ENCODE results near the gene P3H4.

DNA sequence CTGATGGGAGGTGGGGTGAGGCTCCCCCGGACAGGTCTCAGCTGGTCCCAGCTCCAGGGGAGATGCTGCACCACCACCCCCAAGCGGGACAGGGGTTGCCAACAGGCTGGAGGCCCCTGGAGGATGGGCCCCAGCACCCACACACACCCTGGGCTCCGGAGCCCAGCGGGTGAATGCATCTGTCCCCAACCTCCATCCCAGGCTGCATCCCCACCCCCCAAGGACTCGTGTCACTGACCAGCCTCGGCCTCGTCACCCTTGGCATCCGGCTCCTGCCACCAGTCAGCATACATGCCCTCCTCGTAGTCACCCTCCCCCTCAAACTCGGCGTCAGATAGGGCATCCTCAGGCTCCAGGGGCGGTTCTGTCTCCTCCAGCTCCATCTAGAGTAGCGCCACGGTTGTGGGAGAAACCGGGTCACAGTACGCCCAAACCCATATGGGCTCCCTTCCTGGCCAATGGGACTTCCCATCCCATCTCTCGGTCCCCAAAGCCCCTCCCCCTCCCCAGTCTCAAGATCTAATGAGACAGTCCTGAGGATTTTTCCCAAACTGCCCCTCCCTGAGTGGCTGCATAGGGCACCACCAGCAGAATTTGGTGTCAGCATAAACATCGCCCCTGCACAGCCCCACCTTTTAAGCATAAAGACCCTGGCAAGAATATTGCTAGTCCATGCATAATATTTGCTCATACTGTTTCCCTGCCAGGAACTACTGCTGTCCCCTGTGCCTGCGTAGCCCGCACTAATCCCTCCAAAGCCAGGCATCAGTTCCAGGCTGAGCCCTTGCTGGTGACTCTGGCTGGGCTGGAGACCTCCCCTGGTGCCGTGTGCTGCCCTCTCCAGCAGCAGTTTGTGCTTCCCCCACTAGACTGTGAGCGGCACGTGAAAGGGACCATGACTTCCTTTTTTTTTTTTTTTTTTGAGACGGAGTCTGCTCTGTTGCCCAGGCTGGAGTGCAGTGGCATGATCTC is 8.4 kb downstream of the P3H4 start:
- TF ChIP-seq POLR2A (IDR thresholded peaks at IDR 0.05): no peak
- no peak for TF ChIP-seq CTCF (IDR thresholded peaks at IDR 0.05)

Measured in right lobe of liver (tissue), 4 donors.